GM23248 (cell line): Measurements from ENCODE around the gene RFT1.

Source experiments
- EZH2 ChIP-seq: fragments of 200-600 bp; sonication (generic); IDR thresholded peaks from 2 replicates; pipeline ENCODE4 v1.6.1; 2018; ENCODE audit warnings: antibody characterized with exemption, mild to moderate bottlenecking; ENCODE audit not compliant: insufficient read depth, poor library complexity, severe bottlenecking
- EZH2phosphoT487 ChIP-seq: fragments of 200-600 bp; sonication (generic); IDR thresholded peaks from 2 replicates; pipeline ENCODE4 v1.6.1; 2018; ENCODE audit warnings: antibody characterized with exemption, moderate library complexity, mild to moderate bottlenecking, low read depth; ENCODE audit not compliant: insufficient read depth

- no peak for TF ChIP-seq EZH2
- no peak for TF ChIP-seq EZH2phosphoT487
These were observed 3.6 kb downstream of the RFT1 start for GRCh38 chr3:53126601-53127000.
